ENCODE data around the gene SRGAP3. TPM values are rescaled to one million over a fixed set of nuclear protein-coding genes. Genes with fewer than 3 reads are reported as not detected.

Gene SRGAP3
- total RNA-seq, 6 experiments from 2014 or later: 1.8 to 5.2 (median 3.1) TPM

DNA sequence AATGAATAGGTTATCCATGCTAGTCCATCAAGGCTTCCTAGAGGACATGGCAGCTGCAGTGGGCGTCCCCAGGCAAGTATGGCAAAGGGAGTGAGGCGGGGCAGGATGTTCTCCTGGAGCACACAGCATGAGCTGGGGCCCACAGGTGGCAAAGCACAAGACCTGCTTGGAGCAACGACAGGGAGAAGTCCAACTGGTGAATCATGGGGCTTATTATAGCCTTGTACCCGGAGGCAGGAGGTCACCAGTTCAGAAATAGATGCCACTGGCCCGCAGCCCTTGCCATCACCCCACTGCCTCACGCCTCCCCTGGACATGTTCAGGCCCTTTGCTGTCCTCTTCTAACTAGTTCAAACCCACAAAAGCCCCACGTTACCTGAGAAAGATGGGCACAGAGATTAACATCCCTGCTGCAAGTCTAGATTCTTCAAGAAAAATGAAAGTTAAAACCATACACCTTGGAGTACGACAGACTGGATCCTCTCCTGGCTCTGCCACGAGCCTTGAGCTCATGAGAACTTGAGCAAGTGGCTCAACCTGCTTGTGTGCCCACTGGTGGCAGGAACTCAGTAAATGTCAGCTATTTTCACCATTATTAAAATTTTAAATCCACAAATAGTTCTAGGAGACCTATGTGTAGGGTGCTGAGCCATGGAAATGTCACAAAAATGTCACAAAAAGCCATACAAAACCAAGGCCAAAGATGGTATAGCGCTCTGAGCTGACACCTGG is 1.8 kb upstream of the SRGAP3 start:
- no peaks in the 10 kb centered on the region for H3K9me3 ChIP-seq
- TF ChIP-seq, protein P1, sequence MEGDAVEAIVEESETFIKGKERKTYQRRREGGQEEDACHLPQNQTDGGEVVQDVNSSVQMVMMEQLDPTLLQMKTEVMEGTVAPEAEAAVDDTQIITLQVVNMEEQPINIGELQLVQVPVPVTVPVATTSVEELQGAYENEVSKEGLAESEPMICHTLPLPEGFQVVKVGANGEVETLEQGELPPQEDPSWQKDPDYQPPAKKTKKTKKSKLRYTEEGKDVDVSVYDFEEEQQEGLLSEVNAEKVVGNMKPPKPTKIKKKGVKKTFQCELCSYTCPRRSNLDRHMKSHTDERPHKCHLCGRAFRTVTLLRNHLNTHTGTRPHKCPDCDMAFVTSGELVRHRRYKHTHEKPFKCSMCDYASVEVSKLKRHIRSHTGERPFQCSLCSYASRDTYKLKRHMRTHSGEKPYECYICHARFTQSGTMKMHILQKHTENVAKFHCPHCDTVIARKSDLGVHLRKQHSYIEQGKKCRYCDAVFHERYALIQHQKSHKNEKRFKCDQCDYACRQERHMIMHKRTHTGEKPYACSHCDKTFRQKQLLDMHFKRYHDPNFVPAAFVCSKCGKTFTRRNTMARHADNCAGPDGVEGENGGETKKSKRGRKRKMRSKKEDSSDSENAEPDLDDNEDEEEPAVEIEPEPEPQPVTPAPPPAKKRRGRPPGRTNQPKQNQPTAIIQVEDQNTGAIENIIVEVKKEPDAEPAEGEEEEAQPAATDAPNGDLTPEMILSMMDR (IDR thresholded peaks at IDR 0.05): no peak
- no peak for TF ChIP-seq POLR2A (IDR thresholded peaks at IDR 0.05)
- no peak for DNase-seq
- no peak overlapping the region for H3K27ac ChIP-seq
- no peak for ATAC-seq
- H3K27me3 ChIP-seq: no peaks in the 10 kb centered on the region
- H3K36me3 ChIP-seq: no peaks in the 10 kb centered on the region
- H3K4me3 ChIP-seq: no peak overlapping the region
- H3K4me1 ChIP-seq: peaks cover 0 to 6% (median 0%) of the 10 kb centered on the region in 4 donors
- intact Hi-C loops (cut with DNase I): no loop called here
- 71% methylated on average over 5 of the region's 10 CpGs for WGBS (ENCODE audit: insufficient coverage, low coverage, low lambda C conversion rate, missing lambda C conversion rate)

DNA sequence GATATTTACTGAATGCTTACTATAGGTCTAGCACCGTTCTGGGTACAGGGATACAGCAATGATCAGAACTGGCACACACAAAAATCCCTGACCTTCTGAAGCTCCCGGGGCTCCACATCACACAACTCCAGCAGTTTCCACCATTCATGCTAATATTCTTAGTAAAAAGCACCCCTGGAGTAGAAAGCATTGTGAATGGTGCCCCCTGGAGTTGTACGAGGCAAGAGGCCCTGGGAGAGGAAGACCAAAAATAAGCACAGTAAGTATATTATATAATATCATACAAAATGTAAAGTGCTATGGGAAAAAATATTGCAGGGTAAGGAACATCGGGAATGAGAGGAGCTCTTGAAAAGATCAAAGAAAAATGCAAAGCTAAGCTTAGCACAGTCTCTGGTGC is 790 bp upstream of the SRGAP3 start:
- Histone ChIP-seq H3K9me3 (no peaks in the 10 kb centered on the region), H3K27ac (no peak overlapping the region), H3K4me3 (no peak overlapping the region), H3K27me3 (no peaks in the 10 kb centered on the region), H3K36me3 (no peaks in the 10 kb centered on the region), H3K4me1 (peaks cover 0 to 6% (median 0%) of the 10 kb centered on the region in 4 donors)
- TF ChIP-seq POLR2A (IDR thresholded peaks at IDR 0.05): no peak
- TF ChIP-seq, protein P1 (IDR thresholded peaks at IDR 0.05): no peak
- ATAC-seq: no peak
- DNase-seq: no peak
- 57% methylated on average over 4 of the region's 4 CpGs for WGBS (ENCODE audit: insufficient coverage, low coverage, low lambda C conversion rate, missing lambda C conversion rate)
- intact Hi-C loops (cut with DNase I): no loop called here

DNA sequence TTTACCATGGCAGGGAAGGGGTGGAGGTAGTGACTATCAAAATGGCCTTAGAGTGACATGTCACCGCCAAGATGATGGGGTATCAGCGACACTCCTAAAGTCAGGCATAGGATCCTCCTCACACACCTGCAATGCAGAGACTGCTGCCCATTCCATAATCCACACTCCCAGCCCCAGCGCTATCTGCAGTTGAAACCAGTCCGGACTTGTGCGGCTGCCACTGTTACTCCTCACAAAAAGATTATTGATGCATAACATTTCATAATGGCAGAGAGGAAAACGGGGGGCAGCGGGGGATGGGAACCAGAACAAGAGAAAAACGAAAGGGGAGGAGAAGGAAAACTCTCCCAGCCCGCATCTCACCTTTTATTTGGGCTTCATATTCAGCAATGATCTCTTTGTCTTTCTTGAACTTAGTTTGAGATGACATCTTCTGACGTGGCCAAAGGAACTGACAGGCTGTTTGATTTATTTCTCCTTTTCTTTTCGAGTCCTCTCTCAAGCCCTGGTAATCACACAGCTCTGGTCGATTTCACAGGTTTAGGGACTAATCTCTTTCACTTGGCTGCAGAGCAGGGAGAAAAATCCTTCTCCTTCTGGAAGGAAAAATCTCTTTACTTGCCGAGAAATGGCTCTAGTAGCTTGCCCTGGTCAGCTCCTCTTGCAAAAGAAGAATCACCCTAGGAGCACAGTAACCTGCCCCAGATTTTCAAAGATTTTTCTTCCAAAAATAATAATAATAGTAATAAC is 749 bp downstream of the SRGAP3 start:
- Histone ChIP-seq H3K27ac (no peak overlapping the region), H3K4me3 (peak overlapping the region; percentile 40 to 49 (median 40)), H3K27me3 (no peaks in the 10 kb centered on the region), H3K36me3 (no peaks in the 10 kb centered on the region), H3K4me1 (peaks cover 0 to 6% (median 0%) of the 10 kb centered on the region in 4 donors), H3K9me3 (no peaks in the 10 kb centered on the region)
- no peak for DNase-seq
- intact Hi-C loops (cut with DNase I): no loop called here
- 33% methylated on average over 11 of the region's 13 CpGs for WGBS (ENCODE audit: insufficient coverage, low coverage, low lambda C conversion rate, missing lambda C conversion rate)
- ATAC-seq: no peak
- TF ChIP-seq POLR2A (IDR thresholded peaks at IDR 0.05): no peak
- TF ChIP-seq, protein P1 (IDR thresholded peaks at IDR 0.05): no peak

DNA sequence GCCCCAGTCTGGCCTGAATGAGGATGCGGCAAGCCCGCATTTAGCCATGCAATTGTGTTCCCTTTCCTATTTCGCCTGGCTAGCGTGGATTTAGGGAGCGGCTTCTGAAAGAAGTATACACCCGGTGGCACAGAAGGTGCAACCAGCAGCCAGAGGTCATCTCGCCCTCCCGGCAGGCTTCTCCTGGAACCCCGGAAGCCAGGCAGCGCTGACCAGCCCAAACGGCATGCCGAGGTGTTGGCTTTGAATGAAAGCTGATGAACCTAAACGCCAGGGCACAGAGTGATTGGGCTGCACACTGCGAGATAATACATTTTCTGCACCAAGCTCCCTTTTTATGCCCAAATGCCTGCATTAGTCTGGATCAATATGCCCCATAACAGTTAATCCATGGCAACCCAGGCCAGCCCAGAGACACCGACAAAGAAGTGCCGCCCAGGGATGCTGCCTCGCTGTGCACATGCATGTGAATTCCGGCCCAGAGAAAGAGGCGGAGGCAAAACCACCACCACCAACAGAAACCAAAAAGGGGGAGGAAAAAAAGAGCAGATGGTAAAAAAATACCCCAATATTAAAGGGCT is 1.4 kb downstream of the SRGAP3 start:
- intact Hi-C loops (cut with DNase I): no loop called here
- Histone ChIP-seq H3K4me1 (peaks cover 0 to 6% (median 0%) of the 10 kb centered on the region in 4 donors), H3K4me3 (no peak overlapping the region), H3K9me3 (no peaks in the 10 kb centered on the region), H3K27me3 (no peaks in the 10 kb centered on the region), H3K36me3 (no peaks in the 10 kb centered on the region), H3K27ac (no peak overlapping the region)
- DNase-seq (no peak), ATAC-seq (no peak)
- TF ChIP-seq, protein P1 (IDR thresholded peaks at IDR 0.05): no peak
- no peak for TF ChIP-seq POLR2A (IDR thresholded peaks at IDR 0.05)
- 80% methylated on average over 1 of the region's 19 CpGs for WGBS (ENCODE audit: insufficient coverage, low coverage, low lambda C conversion rate, missing lambda C conversion rate)
